ENCODE data around the gene ACOT6.

ACOT6 gene

GRCh38 chr14:73616831-73617230 lies 4.5 kb downstream of the ACOT6 start:
- Histone ChIP-seq H3K4me3 (replicated peaks; ENCODE audit: insufficient read depth, low read length) (no peak overlapping the region), H3K27ac (replicated peaks) (no peak overlapping the region), H3K27me3 (ENCODE audit: insufficient read depth, poor library complexity, severe bottlenecking) (no peaks in the 10 kb centered on the region)
- TF ChIP-seq GABPA (IDR thresholded peaks at IDR 0.05; ENCODE audit: low read depth) (no peak), REST (IDR thresholded peaks at IDR 0.05; ENCODE audit: insufficient replicate concordance, low read depth) (no peak), CTCF (IDR thresholded peaks at IDR 0.05; ENCODE audit: insufficient read depth, low read length) (no peak), SPI1 (IDR thresholded peaks at IDR 0.05; ENCODE audit: borderline replicate concordance, low read depth) (no peak), POLR2AphosphoS5 (IDR thresholded peaks at IDR 0.05; ENCODE audit: low read depth) (no peak)
- DNase-seq (ENCODE audit: low read depth in 1 of 2, low spot score in 1 of 2), result no peak

GRCh38 chr14:73619524-73619923 lies 7.2 kb downstream of the ACOT6 start:
- Histone ChIP-seq H3K27me3 (ENCODE audit: insufficient read depth, poor library complexity, severe bottlenecking) (no peaks in the 10 kb centered on the region), H3K4me3 (replicated peaks; ENCODE audit: insufficient read depth, low read length) (no peak overlapping the region), H3K27ac (replicated peaks) (no peak overlapping the region)
- no peak for DNase-seq (ENCODE audit: low read depth in 1 of 2, low spot score in 1 of 2)
- TF ChIP-seq CTCF (IDR thresholded peaks at IDR 0.05; ENCODE audit: insufficient read depth, low read length) (no peak), SPI1 (IDR thresholded peaks at IDR 0.05; ENCODE audit: borderline replicate concordance, low read depth) (no peak), REST (IDR thresholded peaks at IDR 0.05; ENCODE audit: insufficient replicate concordance, low read depth) (no peak), GABPA (IDR thresholded peaks at IDR 0.05; ENCODE audit: low read depth) (no peak), POLR2AphosphoS5 (IDR thresholded peaks at IDR 0.05; ENCODE audit: low read depth) (no peak)

- DNase-seq (ENCODE audit: low read depth in 1 of 2, low spot score in 1 of 2), result no peak
- Histone ChIP-seq H3K27me3 (ENCODE audit: insufficient read depth, poor library complexity, severe bottlenecking) (no peaks in the 10 kb centered on the region), H3K27ac (replicated peaks) (no peak overlapping the region), H3K4me3 (replicated peaks; ENCODE audit: insufficient read depth, low read length) (no peak overlapping the region)
- TF ChIP-seq CTCF (IDR thresholded peaks at IDR 0.05; ENCODE audit: insufficient read depth, low read length), result no peak
- TF ChIP-seq GABPA (IDR thresholded peaks at IDR 0.05; ENCODE audit: low read depth), result no peak
- no peak for TF ChIP-seq SPI1 (IDR thresholded peaks at IDR 0.05; ENCODE audit: borderline replicate concordance, low read depth)
Observed at GRCh38 chr14:73620268-73620667, 8.0 kb downstream of the ACOT6 start.

GRCh38 chr14:73623504-73624054 lies 11.3 kb downstream of the ACOT6 start:
- TF ChIP-seq REST (IDR thresholded peaks at IDR 0.05; ENCODE audit: insufficient replicate concordance, low read depth), result no peak
- no peak for TF ChIP-seq SPI1 (IDR thresholded peaks at IDR 0.05; ENCODE audit: borderline replicate concordance, low read depth)
- no peak for TF ChIP-seq GABPA (IDR thresholded peaks at IDR 0.05; ENCODE audit: low read depth)
- TF ChIP-seq CTCF (IDR thresholded peaks at IDR 0.05; ENCODE audit: insufficient read depth, low read length), result no peak
- TF ChIP-seq POLR2AphosphoS5 (IDR thresholded peaks at IDR 0.05; ENCODE audit: low read depth), result no peak

More at GRCh38 chr14:73623504-73624054, 11.3 kb downstream of the ACOT6 start:
- no peak overlapping the region for H3K27ac ChIP-seq (replicated peaks)
- no peaks in the 10 kb centered on the region for H3K27me3 ChIP-seq (ENCODE audit: insufficient read depth, poor library complexity, severe bottlenecking)
- no peak for DNase-seq (ENCODE audit: low read depth in 1 of 2, low spot score in 1 of 2)
- H3K4me3 ChIP-seq (replicated peaks; ENCODE audit: insufficient read depth, low read length), result no peak overlapping the region

Measured in HL-60 (cell line).